Left hindlimb (tissue), 1 donor: ENCODE data around the gene ITPK1.
A peak's percentile ranks its signal among the peaks of the same experiment; 100 is the strongest.
"Not testable (repeated sequence)": the region's sequence is repeated elsewhere in the genome, so short reads cannot be mapped to it uniquely, and the experiment has no call there.

Experiments used
- DNase-seq: peaks from one replicate; pipeline ENCODE4 v3.0.0-alpha.2; 2018

ITPK1 gene

GRCh38 chr14:93128725-93129459, 13.2 kb upstream of the ITPK1 start:
- no peak for DNase-seq

- no peak for DNase-seq
Measured at GRCh38 chr14:93126111-93126510, 10.4 kb upstream of the ITPK1 start.

GRCh38 chr14:93122826-93123225, 7.1 kb upstream of the ITPK1 start:
- no peak for DNase-seq

GRCh38 chr14:93121030-93121834, 5.5 kb upstream of the ITPK1 start:
- no peak for DNase-seq

- DNase-seq: no peak
Measured at GRCh38 chr14:93120517-93120916, 4.8 kb upstream of the ITPK1 start.

GRCh38 chr14:93116676-93117200, 1.0 kb upstream of the ITPK1 start:
- DNase-seq: no peak

- peak; percentile 91 for DNase-seq
Measured at GRCh38 chr14:93115069-93115820, 480 bp downstream of the ITPK1 start.

GRCh38 chr14:93114713-93115068, 1.0 kb downstream of the ITPK1 start:
- no peak for DNase-seq

- no peak for DNase-seq
Measured at GRCh38 chr14:93114068-93114710, 1.5 kb downstream of the ITPK1 start.

GRCh38 chr14:93113678-93114067, 2.1 kb downstream of the ITPK1 start:
- no peak for DNase-seq

GRCh38 chr14:93112891-93113677, 2.6 kb downstream of the ITPK1 start:
- DNase-seq: peak; percentile 58

GRCh38 chr14:93111541-93111940, 4.2 kb downstream of the ITPK1 start:
- not testable (repeated sequence) for DNase-seq

- no peak for DNase-seq
Measured at GRCh38 chr14:93110856-93111419, 4.8 kb downstream of the ITPK1 start.

GRCh38 chr14:93109572-93110481, 5.9 kb downstream of the ITPK1 start:
- no peak for DNase-seq

GRCh38 chr14:93108105-93108504, 7.6 kb downstream of the ITPK1 start:
- no peak for DNase-seq

- DNase-seq: no peak
Measured at GRCh38 chr14:93107453-93107852, 8.3 kb downstream of the ITPK1 start.

- no peak for DNase-seq
Measured at GRCh38 chr14:93106541-93107156, 9.1 kb downstream of the ITPK1 start.

GRCh38 chr14:93105856-93106255, 9.9 kb downstream of the ITPK1 start:
- DNase-seq: not testable (repeated sequence)

GRCh38 chr14:93105362-93105761, 10.4 kb downstream of the ITPK1 start:
- no peak for DNase-seq

GRCh38 chr14:93104961-93105360, 10.8 kb downstream of the ITPK1 start:
- no peak for DNase-seq
